GM21786 (cell line): ENCODE results near the gene SLC7A11.
A peak's percentile ranks its signal among the peaks of the same experiment; 100 is the strongest.
"Not testable (repeated sequence)": the region's sequence is repeated elsewhere in the genome, so short reads cannot be mapped to it uniquely, and the experiment has no call there.

Experiments used
- ATAC-seq: cut with Tn5 transposase; IDR thresholded peaks from one replicate; pipeline ENCODE4 v1.9.1; 2021; ENCODE audit not compliant: unreplicated experiment

Gene SLC7A11

DNA sequence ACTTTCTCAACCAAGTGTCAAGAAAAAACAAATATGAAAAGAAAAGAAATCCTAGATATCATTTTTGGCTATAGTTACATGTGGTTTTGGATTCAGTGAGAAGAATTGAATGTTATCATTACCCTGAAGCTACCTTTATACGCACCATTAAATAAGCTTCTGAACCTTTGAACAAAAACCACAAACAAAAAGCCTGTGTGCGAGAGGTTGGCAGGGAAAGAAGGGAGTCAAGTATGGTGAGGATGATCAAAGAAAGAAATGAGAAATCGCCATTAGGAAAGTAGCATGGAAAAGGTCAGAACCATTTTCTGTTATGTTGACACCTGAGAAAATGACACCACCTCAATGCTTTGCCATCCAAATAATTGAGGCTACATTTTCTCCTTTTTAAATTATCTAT is 1.2 kb upstream of the SLC7A11 start:
- no peak for ATAC-seq

DNA sequence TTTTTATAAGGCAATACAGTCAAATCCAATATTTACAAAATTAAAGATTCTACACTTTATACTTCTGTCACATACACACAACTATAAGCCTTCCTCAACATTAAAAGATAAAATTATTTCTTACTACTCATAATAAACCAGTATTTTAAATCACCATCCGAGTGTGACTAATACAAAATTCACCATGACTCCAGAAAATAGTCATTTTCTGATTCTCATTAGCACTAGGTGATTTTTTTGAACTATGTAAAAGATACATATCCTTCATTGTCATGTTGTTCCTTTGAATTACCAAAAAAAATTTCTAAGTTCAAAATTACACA is 646 bp upstream of the SLC7A11 start:
- no peak for ATAC-seq

DNA sequence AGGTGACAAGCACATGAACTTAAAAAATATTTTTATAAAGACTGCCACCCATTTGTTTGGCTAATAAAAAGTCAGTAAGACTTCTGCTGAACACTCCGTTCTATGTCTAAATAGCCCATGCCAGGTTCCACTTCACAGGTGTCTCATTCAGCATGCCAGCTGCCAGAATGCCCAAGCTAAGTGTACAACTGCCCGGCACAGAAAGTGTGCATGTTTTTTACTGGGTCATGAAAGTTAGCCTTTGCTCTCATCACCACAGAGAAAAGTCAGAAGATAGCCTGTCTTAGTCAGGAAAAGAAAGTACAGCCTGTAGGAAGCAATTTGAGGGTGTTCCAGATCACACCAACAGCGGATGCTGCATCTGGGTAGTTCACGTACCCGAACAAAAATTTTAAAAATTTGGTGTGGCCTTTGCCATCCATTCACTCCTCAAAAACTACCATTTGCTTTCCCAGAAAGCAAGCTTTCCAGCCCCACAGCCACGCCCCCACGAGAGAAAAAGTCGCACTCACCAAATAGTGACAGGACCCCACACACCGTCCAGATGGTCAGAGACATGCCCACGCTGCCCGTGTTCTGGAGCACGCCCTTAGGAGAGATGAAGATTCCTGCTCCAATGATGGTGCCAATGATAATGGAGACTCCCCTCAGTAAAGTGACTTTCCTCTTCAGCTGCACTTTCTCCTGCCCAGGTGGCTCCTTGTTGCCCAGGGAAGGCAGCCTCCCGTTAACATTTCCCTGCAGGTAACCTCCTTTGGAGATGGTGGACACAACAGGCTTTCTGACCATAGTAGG is 671 bp downstream of the SLC7A11 start:
- ATAC-seq = no peak

DNA sequence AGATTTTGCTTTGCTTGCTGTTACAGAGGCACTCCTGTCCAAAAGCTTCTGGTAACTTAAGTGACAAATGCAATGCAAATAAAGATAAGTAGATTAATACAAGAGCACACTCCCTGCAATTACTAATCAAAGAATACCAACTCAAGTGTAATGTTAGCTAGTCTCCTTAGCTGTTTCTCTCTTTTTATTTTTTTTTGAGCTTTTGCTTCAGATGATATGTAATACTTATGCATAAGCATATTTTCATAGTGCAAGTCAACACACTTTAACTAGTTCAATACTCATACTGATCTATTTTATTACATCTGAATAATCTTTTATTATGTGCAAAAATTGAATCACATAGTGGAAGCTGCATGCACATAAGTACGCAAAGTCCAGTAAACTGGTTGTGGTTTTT is 2.7 kb downstream of the SLC7A11 start:
- no peak for ATAC-seq

DNA sequence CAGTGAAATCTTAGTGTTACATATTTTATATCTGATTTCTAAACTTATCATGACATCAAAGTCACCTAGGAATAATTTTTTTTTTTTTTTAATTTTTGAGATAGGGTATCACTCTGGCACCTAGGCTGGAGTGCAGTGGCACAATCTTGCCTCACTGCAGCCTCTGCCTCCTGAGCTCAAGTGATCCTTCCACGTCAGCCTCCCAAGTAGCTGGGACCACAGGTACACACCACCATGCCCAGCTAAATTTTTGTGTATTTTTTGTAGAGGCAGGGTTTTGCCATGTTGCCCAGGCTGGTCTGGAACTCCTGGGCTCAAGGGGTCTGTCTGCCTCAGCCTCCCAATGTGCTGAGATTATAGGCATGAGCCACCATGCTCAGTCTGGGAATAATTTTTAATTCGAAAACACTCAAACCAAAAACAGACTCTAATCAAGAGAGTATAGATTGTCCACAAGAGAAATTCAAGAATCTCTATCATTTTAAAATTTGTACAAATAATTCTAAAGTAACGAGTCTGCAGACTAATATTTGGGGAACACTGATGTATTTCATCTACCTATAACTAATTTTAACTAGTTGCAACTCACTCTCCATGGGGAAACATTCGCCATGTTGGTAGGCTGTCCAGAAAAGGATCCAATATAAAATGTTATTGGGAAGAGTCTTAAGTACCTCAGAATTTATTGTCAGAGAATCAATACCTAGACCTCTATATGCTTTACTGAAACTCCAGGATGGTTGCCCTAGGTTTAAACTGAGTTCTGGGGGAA is 3.4 kb downstream of the SLC7A11 start:
- no peak for ATAC-seq

DNA sequence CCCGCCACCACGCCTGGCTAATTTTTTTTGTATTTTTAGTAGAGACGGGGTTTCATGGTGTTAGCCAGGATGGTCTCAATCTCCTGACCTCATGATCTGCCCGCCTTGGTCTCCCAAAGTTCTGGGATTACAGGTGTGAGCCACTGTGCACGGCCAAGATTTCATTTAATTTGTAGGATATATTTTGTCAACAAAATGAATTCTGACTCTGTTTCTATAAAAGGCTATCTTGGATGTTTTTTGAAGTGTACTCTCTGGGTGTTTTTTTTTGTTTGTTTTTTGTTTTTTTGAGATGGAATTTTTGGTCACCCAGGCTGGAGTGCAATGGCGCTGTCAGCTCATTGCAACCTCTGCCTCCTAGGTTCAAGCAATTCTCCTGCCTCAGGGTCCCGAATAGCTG is 5.0 kb downstream of the SLC7A11 start:
- ATAC-seq = not testable (repeated sequence)

DNA sequence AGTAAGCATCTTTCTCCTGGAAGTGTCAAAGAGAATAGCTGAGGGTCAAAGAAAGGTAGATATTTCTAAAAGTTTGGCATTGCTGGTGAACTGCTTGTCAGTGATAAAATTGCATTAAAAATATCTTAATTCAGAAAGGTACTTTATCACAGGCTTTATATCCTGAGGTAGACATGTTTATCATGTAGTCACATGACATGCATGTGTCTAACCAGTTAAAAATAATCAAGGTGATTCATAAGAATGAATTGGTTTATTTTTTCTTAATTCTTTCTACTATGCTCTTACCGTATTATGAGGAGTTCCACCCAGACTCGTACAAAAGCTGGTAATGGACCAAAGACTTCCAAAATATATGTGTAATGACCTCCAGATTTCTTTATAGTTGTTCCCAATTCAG is 6.1 kb downstream of the SLC7A11 start:
- no peak for ATAC-seq

DNA sequence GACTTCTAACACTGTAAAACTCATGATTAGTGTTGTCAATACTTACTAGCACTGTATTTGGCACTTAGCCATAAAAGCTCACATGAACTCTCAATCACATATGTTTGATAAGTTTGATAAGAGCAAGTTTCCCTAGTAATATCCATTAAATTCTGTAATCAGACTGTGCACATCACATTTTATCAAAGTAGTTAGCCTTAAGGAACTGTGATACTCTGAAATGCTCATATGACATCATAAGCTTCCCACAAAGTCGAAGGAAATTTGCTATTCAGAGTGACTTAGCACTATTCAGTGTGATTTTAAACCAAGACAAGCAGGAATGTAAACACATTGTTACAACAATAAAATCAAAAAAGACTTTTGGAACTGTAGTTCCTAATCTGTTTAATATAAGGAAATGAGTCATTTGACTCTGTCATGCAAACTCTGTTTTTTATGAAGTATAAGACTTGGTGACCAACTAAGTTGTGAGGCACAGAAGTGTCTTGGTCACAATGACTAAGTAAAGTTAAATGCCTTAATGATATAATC is 6.7 kb downstream of the SLC7A11 start:
- ATAC-seq = peak; percentile 63

DNA sequence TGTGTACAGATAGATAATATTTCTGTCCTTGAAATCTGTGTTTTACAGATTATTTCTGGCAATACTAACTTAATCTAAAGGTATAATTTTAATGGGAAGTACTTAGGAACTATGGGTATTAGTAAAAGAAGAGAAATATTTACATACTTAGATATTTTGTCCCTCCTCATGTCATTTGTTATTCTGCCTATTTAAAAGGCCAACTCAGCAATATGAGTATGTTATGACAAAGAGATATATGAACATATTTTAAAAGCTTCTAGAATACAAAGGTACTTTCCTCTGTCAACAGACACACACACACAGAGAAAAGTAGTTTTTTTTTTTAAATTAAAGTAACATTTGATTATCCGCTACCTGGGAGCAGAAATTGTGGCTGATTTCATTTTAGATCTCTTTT is 7.9 kb downstream of the SLC7A11 start:
- no peak for ATAC-seq

DNA sequence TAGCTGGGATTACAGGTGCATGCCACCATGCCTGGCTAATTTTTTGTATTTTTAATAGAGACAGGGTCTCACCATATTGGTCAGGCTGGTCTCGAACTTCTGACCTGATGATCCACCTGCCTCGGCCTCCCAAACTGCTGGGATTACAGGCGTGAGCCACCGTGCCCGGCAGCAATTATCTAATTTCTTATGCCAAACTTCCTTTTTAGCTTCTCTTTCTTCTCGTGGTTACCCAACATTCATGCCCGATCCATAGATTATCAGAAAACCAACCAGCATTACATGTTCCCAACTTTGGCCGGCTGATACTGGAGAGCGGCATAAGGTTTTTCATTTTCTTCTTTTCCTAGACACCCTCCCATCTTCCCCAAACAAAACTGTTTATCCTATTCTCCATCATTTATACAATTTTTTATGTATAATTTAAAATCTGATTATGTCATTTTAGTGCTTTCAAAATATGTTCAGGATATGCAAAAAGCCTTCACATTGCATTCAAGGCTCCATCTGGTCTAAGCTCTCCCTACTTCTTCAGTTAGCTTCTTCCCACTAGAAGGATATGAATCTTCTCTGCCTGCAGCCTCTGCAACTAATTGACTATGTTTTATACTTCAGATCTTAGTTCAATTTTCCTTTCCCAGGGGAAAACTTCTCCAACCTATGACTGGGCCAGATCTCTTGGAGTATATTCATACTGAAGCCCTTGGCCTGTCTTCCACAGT is 8.7 kb downstream of the SLC7A11 start:
- ATAC-seq = no peak

DNA sequence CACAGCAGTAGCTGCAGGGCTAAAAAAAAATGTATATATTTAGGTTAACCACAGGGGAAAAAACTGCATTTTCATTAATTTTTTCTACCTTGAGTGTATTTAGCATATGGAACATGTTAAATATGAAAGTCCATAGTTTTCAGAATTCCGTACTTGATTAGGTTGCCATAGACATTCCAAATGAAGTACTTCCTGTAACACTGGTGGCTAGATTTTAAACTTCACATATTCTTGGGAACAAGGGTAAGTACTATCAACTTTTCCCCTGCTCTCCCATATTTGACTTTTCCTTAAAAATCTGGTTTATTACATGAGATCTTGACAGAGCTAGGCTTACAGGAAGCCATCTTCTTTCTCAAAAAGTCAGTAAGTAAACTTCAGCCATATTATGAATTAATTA is 9.8 kb downstream of the SLC7A11 start:
- ATAC-seq = no peak

DNA sequence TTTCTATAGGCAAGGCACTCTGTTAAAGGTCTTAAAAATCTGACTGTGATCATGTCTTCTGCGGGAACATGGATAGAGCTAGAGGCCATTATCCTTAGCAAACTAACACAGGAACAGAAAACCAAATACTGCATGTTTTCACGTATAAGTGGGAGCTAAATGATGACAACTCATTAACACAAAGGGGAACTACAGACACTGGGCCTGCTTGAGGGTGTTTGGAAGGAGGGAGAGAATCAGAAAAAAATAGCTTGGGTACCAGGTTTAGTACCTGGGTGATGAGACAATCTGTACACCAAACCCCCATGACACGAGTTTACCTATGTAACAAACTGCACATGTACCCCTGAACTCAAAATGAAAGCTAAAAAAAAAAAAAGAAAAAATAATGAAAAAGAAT is 12.1 kb downstream of the SLC7A11 start:
- no peak for ATAC-seq

DNA sequence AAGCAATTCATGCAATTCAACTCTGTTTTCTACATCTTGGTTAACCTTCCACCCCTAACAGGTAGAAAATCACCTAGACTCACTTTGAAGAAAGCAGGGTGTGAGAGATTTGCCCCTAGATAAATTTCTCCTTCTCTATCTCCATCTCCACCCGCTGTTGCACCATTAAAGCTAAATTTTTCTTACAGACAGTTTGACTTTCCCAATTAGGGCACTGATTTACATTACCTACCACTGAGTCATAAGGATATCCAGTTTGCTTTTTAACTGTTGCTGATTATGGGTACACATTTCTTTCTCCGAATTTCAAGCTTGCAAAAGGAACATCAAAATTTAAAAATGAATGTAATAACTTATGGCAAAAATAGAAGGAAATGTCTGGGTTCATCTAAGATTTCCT is 13.0 kb downstream of the SLC7A11 start:
- ATAC-seq = no peak

DNA sequence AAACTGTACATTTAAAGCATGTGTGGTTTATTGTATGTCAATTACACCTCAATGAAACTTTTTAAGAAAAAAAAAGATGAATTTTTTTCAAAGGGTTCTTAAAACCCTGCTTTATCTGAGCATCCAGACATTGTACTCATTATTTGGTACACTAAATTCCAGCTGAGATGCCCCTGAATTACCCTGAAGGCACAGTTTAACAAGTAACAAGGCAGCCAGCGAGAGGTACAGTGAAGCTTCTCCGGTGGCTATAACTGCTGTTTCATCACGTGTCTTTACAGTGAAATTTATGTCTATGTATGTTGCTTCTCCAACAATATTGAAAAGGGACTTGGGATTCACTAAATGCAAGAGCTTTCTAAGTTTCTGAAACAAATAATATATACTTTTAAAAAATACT is 15.8 kb downstream of the SLC7A11 start:
- ATAC-seq = no peak

DNA sequence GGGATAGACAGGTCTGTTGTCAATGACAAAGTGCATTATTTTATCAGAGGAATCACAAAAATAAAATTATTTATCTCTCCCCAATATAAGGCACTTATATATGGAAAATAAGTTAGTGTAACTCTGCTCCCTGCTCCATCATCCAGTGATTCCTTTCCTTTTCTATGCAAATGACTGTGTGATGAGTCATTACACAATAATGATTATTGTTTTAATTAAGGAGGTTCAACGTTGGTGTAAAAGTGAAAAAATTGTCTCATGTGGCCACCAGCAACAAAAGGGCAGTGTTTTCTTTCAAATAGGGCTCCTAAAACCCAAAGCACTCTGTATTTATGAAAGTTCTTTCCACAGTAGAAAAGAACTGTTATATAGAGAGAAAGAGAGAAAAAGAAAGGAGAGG is 16.7 kb downstream of the SLC7A11 start:
- no peak for ATAC-seq

DNA sequence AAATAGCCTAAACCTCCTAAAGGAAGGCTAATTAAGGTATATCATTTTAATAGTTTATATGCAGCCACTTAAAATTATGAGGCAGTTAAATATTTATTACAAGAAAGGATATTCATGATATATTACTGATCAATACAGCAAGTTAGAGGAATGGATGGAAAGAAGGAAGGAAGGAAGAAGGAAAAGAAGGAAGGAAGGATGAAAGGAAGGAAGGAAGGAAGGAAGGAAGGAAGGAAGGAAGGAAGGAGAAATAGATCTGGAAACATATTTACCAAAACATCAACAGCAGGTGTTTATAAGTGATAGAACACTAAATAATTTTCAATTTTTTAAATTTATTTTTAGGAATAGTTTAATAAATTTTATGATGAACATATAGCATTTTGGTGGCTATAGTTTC is 17.5 kb downstream of the SLC7A11 start:
- no peak for ATAC-seq

DNA sequence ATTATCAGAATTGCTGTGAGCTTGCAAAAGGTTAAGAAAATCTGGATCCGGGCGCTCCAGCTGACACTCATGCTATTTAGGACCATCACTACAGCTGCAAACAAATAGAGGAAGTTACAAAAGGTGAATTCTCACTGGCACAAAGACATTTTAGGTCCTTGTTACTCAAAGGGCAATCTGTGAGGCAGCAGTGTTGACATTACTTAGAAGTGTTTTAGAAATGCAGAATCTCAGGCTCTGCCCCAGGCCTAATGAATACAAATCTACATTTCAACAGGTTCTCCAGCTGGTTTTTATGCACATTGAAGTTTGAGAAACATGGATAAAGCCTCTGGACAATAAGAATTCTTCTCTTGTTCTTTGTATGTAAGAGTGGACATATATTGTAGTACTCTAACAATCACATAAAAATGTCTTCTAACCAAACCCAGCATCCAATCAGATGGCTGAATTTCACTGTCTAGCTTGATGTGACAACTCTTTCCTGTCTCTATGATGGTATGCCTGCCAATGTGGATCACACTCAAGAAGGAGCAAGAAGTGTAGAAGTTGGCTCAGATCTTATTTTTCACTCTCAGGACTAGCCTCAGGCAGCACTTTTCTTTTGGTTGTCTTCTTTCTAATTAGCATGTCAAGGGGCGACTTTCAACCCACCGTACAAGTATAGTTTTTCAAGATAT is 18.8 kb downstream of the SLC7A11 start:
- peak; percentile 60 for ATAC-seq

DNA sequence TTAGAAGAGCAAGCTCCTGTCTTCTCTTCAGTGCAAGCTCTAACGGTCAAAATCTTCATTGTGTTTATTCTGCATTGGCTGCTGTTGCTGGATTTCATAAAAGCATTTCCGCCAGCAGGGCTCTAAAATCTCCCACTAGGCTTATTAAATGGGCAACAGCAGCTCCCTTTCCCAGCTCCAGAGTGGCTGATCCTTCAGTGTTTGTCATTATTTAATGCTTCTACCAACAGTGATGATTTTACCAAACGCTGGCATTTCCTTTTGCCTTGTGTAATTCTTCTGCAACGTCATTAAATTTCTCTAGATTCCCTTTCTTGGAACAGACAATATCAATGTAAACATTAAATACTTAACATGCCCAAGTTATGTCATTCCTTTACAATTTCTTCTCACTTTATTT is 20.1 kb downstream of the SLC7A11 start:
- ATAC-seq = no peak

DNA sequence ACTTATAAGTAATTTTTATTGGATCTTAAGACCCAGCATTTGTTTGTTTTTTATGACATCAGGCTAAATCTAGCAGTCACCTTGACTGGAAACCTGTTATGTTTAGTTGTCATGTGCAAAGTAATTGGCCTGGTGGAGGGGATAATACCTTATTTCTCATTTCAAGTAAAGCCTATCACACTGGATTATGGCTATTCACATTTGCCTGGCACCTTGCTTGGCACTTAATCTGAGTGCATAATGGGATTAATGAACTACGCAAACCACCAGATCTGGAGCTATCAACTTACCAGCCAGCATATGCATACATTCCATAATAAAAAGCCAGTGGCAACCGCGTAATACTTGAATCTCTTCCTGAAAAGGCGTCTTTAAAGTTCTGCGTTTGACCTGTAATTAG is 23.2 kb downstream of the SLC7A11 start:
- no peak for ATAC-seq

DNA sequence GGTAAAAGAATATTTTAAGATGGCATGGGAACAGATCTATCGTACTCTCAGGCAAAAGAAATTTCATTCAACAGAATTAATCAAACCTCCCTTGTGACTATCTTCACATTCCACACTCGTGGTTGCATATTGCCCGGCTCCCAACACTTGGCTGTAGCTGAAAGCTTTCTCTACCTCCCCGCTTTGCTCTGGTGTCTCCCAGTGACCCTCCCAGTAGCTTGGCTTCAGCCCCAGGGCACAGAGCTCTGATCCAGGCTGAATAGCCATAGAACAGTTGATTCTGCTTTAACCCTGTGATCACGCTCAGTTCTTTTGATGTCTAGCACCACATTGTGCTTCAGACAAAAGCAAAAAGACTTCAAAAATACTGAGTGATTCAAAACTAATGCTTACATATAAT is 24.6 kb downstream of the SLC7A11 start:
- ATAC-seq = no peak

DNA sequence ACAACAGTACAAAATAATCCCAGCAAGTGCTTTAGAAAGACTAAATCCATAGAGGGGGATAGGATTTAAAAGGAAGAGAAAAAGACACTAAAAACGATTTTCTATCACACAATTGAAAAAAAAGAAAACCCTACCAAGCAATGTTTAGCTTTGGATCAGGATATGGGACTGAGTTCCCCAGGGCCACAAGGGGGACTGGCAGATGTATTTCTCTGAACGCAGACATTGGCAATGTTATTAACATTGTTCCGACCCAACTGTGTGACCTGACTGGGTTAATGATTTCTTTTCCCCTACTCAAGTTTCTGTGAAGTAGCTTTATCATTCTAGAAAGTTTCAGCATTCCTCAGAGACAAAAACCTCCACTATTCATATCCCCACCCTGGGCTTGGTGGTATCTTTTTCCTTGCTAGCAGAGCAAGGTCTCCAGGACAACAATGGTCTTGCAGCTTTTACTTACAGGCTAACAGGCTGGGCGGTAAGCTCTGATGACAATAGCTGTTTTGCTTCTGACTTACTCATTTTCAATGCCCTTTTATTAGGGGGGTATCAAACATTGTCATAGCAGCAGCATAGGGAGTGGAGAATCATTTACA is 25.8 kb downstream of the SLC7A11 start:
- ATAC-seq = no peak
